K562 (cell line): Measurements from ENCODE around the gene KCNAB2. TPM values are rescaled to one million over a fixed set of nuclear protein-coding genes. Genes with fewer than 3 reads are reported as not detected.

Experiments
- EGR1 ChIP-seq: fragments of 450-650 bp; conservative IDR thresholded peaks from 2 replicates; pipeline ENCODE4 v1.6.1; 2017; ENCODE audit warnings: mild to moderate bottlenecking
- HMGN3 ChIP-seq: IDR thresholded peaks from 2 replicates; pipeline ENCODE4 v1.6.1; 2011; ENCODE audit warnings: borderline replicate concordance, low read depth, mild to moderate bottlenecking, mixed read lengths, low read length; ENCODE audit not compliant: insufficient read length; ENCODE audit errors: extremely low read depth
- JUNB ChIP-seq: fragments of 450-650 bp; formaldehyde crosslinking; conservative IDR thresholded peaks from 2 replicates; pipeline ENCODE4 v1.4.0; 2020; ENCODE audit warnings: mild to moderate bottlenecking
- MBD2 ChIP-seq: sonication (generic); IDR thresholded peaks from 2 replicates; pipeline ENCODE4 v1.6.1; 2016; ENCODE audit warnings: low read depth, borderline replicate concordance
- MXI1 ChIP-seq: IDR thresholded peaks from 2 replicates; pipeline ENCODE4 v1.6.1; 2011; ENCODE audit warnings: low read depth, mild to moderate bottlenecking, improper control_type of control experiment, low read length
- POLR2H ChIP-seq: IDR thresholded peaks from 2 replicates; pipeline ENCODE4 v1.6.1; 2016; ENCODE audit warnings: missing genetic modification characterization, low read depth, mild to moderate bottlenecking, control low read depth, missing compliant biosample characterization, moderate library complexity
- RAD21 ChIP-seq, 2 experiments: fragments of 250-450 bp in 1 of 2; fragments of 450-650 bp in 1 of 2; sonication (Bioruptor Pico) in 1 of 2; formaldehyde crosslinking in 1 of 2; IDR thresholded peaks in 1 of 2; conservative IDR thresholded peaks in 1 of 2; 2 replicates each; pipeline versions ENCODE4 v1.4.0 to v1.8.0; 2020 to 2022; ENCODE audit warnings: mild to moderate bottlenecking in 2 of 2, moderate library complexity in 1 of 2
- TEAD2 ChIP-seq: fragments of 450-650 bp; IDR thresholded peaks from 2 replicates; pipeline ENCODE4 v1.6.1; 2016; ENCODE audit warnings: missing genetic modification characterization, control low read depth, missing compliant biosample characterization
- YBX1 ChIP-seq: fragments of 450-650 bp; IDR thresholded peaks from 2 replicates; pipeline ENCODE4 v1.7.1; 2016; ENCODE audit warnings: mild to moderate bottlenecking
- ZNF696 ChIP-seq: fragments of 250-450 bp; sonication (Bioruptor Pico); conservative IDR thresholded peaks from 2 replicates; pipeline ENCODE4 v1.4.0; 2020; ENCODE audit warnings: mild to moderate bottlenecking, moderate library complexity
- polyA plus RNA-seq, 8 experiments: library from polyadenylated mRNA; depleted of rRNA in 4 of 8; stranded (reverse) in 5 of 8; unstranded in 3 of 8; fragments of >200 nt; fragmentation: Nextera tagmentation in 2 of 8; fragmentation: Illumina TruSeq in 1 of 8; extraction: Ambion mirVana in 2 of 8; extraction: Trizol in 1 of 8; gene quantifications; 2 replicates each; pipeline versions ENCODE4 v1.2.1 to v1.2.3, GENCODE V29; 2011 to 2014; ENCODE audit warnings: inconsistent platforms in 1 of 8, missing spikeins in 1 of 8
- total RNA-seq, 7 experiments: library from RNA; depleted of rRNA in 6 of 7; stranded (reverse); fragments of >200 nt in 6 of 7; fragmentation: Illumina TruSeq in 2 of 7; extraction: Trizol in 2 of 7; gene quantifications; 2 replicates each; pipeline versions ENCODE4 v1.2.1 to v1.2.3, GENCODE V29; 2011 to 2021; ENCODE audit warnings: low replicate concordance in 1 of 7
- TF ChIP-seq, protein P1 (sequence below): sonication (generic); formaldehyde crosslinking; IDR thresholded peaks from 2 replicates; pipeline ENCODE4 v1.8.0; 2022; ENCODE audit warnings: missing genetic modification reagents, mild to moderate bottlenecking, moderate library complexity, borderline replicate concordance
- TF ChIP-seq, protein P2 (sequence below): fragments of 450-650 bp; formaldehyde crosslinking; IDR thresholded peaks from 2 replicates; pipeline ENCODE4 v1.4.0; 2022; ENCODE audit warnings: missing genetic modification characterization
- TF ChIP-seq, protein P3 (sequence below): fragments of 450-650 bp; IDR thresholded peaks from 2 replicates; pipeline ENCODE4 v1.6.1; 2016; ENCODE audit warnings: borderline replicate concordance
- TF ChIP-seq, protein P4 (sequence below): fragments of 250-450 bp; sonication (Bioruptor Pico); IDR thresholded peaks from 2 replicates; pipeline ENCODE4 v1.6.1; 2021; ENCODE audit warnings: mild to moderate bottlenecking
- TF ChIP-seq, protein P5 (sequence below): sonication (generic); formaldehyde crosslinking; IDR thresholded peaks from 2 replicates; pipeline ENCODE4 v1.8.1; 2023; ENCODE audit warnings: missing genetic modification reagents, mild to moderate bottlenecking, borderline replicate concordance
- TF ChIP-seq, protein P6 (sequence below): fragments of 450-650 bp; formaldehyde crosslinking; conservative IDR thresholded peaks from 2 replicates; pipeline ENCODE4 v1.4.0; 2022; ENCODE audit warnings: mild to moderate bottlenecking, missing genetic modification characterization

The KCNAB2 gene
- total and polyA plus RNA-seq, 9 of the 15 experiments (the other 6 are each of a cell fraction or from before 2014, with no cell fraction given): 1.8 to 15.8 (median 7.1) TPM

DNA sequence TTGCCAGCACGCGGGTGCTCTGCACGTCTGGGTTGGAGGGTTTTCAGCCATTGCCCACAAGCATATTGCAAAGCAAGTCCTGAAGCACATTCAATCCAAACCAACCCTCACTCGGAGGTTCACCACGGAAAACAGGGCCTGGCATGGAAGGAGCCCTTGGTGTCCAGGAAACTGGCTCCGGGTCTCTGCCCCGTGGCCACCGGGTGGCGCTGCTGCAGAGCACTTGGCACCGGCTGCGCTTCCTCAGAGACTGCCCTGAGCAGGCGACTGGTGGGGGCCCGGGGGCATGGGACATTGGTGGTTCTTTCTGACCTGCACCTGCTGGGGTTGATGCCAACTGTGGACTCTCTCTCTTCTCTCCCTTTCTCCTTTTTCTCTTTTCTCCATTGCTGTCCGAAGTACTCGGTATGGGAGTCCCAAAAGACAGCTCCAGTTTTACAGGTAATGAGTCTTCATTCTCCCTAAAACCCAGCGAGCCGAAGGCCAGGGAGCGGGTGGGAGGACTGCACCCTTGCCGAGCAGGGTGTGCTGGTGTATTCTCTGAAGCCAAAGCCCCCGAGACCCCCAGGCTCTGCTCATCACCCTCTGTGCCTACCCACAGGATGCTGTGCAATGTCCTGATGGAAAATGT, 4.1 kb upstream of the KCNAB2 start (continued):
- TF ChIP-seq MXI1: no peak
- TF ChIP-seq, protein P1, sequence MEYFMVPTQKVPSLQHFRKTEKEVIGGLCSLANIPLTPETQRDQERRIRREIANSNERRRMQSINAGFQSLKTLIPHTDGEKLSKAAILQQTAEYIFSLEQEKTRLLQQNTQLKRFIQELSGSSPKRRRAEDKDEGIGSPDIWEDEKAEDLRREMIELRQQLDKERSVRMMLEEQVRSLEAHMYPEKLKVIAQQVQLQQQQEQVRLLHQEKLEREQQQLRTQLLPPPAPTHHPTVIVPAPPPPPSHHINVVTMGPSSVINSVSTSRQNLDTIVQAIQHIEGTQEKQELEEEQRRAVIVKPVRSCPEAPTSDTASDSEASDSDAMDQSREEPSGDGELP: peak; percentile 21; the same call in 1 of the 2 replicates
- TF ChIP-seq, protein P2, sequence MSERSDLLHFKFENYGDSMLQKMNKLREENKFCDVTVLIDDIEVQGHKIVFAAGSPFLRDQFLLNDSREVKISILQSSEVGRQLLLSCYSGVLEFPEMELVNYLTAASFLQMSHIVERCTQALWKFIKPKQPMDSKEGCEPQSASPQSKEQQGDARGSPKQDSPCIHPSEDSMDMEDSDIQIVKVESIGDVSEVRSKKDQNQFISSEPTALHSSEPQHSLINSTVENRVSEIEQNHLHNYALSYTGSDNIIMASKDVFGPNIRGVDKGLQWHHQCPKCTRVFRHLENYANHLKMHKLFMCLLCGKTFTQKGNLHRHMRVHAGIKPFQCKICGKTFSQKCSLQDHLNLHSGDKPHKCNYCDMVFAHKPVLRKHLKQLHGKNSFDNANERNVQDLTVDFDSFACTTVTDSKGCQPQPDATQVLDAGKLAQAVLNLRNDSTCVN (CRISPR knock-in tag): no peak
- TF ChIP-seq HMGN3: peak; percentile 59
- TF ChIP-seq RAD21 (CRISPR knock-in tag; conservative IDR thresholded peaks at IDR 0.05 in 1 of 2, IDR thresholded peaks at IDR 0.05 in 1 of 2): peak in 1 of 2 experiments; percentile 84; a peak in 3 of 4 replicates
- TF ChIP-seq TEAD2 (tag): no peak
- TF ChIP-seq, protein P3, sequence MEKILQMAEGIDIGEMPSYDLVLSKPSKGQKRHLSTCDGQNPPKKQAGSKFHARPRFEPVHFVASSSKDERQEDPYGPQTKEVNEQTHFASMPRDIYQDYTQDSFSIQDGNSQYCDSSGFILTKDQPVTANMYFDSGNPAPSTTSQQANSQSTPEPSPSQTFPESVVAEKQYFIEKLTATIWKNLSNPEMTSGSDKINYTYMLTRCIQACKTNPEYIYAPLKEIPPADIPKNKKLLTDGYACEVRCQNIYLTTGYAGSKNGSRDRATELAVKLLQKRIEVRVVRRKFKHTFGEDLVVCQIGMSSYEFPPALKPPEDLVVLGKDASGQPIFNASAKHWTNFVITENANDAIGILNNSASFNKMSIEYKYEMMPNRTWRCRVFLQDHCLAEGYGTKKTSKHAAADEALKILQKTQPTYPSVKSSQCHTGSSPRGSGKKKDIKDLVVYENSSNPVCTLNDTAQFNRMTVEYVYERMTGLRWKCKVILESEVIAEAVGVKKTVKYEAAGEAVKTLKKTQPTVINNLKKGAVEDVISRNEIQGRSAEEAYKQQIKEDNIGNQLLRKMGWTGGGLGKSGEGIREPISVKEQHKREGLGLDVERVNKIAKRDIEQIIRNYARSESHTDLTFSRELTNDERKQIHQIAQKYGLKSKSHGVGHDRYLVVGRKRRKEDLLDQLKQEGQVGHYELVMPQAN: no peak
- TF ChIP-seq ZNF696 (CRISPR knock-in tag): no peak
- TF ChIP-seq, protein P4, sequence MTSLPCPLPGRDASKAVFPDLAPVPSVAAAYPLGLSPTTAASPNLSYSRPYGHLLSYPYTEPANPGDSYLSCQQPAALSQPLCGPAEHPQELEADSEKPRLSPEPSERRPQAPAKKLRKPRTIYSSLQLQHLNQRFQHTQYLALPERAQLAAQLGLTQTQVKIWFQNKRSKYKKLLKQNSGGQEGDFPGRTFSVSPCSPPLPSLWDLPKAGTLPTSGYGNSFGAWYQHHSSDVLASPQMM (CRISPR knock-in tag): no peak
- TF ChIP-seq, protein P5, sequence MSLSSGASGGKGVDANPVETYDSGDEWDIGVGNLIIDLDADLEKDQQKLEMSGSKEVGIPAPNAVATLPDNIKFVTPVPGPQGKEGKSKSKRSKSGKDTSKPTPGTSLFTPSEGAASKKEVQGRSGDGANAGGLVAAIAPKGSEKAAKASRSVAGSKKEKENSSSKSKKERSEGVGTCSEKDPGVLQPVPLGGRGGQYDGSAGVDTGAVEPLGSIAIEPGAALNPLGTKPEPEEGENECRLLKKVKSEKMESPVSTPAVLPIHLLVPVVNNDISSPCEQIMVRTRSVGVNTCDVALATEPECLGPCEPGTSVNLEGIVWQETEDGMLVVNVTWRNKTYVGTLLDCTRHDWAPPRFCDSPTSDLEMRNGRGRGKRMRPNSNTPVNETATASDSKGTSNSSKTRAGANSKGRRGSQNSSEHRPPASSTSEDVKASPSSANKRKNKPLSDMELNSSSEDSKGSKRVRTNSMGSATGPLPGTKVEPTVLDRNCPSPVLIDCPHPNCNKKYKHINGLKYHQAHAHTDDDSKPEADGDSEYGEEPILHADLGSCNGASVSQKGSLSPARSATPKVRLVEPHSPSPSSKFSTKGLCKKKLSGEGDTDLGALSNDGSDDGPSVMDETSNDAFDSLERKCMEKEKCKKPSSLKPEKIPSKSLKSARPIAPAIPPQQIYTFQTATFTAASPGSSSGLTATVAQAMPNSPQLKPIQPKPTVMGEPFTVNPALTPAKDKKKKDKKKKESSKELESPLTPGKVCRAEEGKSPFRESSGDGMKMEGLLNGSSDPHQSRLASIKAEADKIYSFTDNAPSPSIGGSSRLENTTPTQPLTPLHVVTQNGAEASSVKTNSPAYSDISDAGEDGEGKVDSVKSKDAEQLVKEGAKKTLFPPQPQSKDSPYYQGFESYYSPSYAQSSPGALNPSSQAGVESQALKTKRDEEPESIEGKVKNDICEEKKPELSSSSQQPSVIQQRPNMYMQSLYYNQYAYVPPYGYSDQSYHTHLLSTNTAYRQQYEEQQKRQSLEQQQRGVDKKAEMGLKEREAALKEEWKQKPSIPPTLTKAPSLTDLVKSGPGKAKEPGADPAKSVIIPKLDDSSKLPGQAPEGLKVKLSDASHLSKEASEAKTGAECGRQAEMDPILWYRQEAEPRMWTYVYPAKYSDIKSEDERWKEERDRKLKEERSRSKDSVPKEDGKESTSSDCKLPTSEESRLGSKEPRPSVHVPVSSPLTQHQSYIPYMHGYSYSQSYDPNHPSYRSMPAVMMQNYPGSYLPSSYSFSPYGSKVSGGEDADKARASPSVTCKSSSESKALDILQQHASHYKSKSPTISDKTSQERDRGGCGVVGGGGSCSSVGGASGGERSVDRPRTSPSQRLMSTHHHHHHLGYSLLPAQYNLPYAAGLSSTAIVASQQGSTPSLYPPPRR (CRISPR knock-in tag): no peak
- no peak for TF ChIP-seq MBD2
- TF ChIP-seq POLR2H (tag): no peak
- no peak for TF ChIP-seq JUNB
- TF ChIP-seq, protein P6, sequence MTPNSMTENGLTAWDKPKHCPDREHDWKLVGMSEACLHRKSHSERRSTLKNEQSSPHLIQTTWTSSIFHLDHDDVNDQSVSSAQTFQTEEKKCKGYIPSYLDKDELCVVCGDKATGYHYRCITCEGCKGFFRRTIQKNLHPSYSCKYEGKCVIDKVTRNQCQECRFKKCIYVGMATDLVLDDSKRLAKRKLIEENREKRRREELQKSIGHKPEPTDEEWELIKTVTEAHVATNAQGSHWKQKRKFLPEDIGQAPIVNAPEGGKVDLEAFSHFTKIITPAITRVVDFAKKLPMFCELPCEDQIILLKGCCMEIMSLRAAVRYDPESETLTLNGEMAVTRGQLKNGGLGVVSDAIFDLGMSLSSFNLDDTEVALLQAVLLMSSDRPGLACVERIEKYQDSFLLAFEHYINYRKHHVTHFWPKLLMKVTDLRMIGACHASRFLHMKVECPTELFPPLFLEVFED (CRISPR knock-in tag): no peak
- TF ChIP-seq EGR1: no peak
- TF ChIP-seq YBX1: no peak
